Measurements from ENCODE around the gene TOR2A.
"Not testable (repeated sequence)": the region's sequence is repeated elsewhere in the genome, so short reads cannot be mapped to it uniquely, and the experiment has no call there.

The TOR2A gene

GRCh38 chr9:127734747-127735529 lies at the start of gene TOR2A:
Gene TOR2A (minus strand): TSS chr9:127735294. CDS start chr9:127735270, 24 bp downstream.
- DNase-seq = peak; percentile 99

- peak; percentile 64 for DNase-seq
Observed at GRCh38 chr9:127783111-127784008, 48.3 kb upstream of the TOR2A start.

GRCh38 chr9:127781806-127782205 lies 46.7 kb upstream of the TOR2A start:
- DNase-seq = no peak

GRCh38 chr9:127780909-127781308 lies 45.8 kb upstream of the TOR2A start:
- DNase-seq = not testable (repeated sequence)

- DNase-seq = no peak
Observed at GRCh38 chr9:127780126-127780885, 45.2 kb upstream of the TOR2A start.

- peak; percentile 75 for DNase-seq
Observed at GRCh38 chr9:127779136-127779981, 44.3 kb upstream of the TOR2A start.

- DNase-seq = peak; percentile 48
Observed at GRCh38 chr9:127778280-127779135, 43.4 kb upstream of the TOR2A start, which contains the start of gene SH2D3C. Gene SH2D3C (minus strand): TSS chr9:127778666. CDS start chr9:127778627, 39 bp downstream.

GRCh38 chr9:127777368-127777980 lies 42.4 kb upstream of the TOR2A start:
- DNase-seq = no peak

GRCh38 chr9:127776924-127777289 lies 41.8 kb upstream of the TOR2A start:
- DNase-seq = no peak

- peak; percentile 77 for DNase-seq
Observed at GRCh38 chr9:127776195-127776923, 41.3 kb upstream of the TOR2A start.

- no peak for DNase-seq
Observed at GRCh38 chr9:127773981-127774380, 38.9 kb upstream of the TOR2A start.

- no peak for DNase-seq
Observed at GRCh38 chr9:127773272-127773671, 38.2 kb upstream of the TOR2A start.

- no peak for DNase-seq
Observed at GRCh38 chr9:127772603-127773002, 37.5 kb upstream of the TOR2A start.

- DNase-seq = no peak
Observed at GRCh38 chr9:127771570-127772189, 36.6 kb upstream of the TOR2A start.

- DNase-seq = peak; percentile 96
Observed at GRCh38 chr9:127770905-127771569, 35.9 kb upstream of the TOR2A start.

GRCh38 chr9:127770583-127770904 lies 35.5 kb upstream of the TOR2A start:
- DNase-seq = no peak

- DNase-seq = no peak
Observed at GRCh38 chr9:127769929-127770582, 35.0 kb upstream of the TOR2A start.

GRCh38 chr9:127769101-127769500 lies 34.0 kb upstream of the TOR2A start:
- DNase-seq = no peak

Measured in stimulated activated CD4-positive, alpha-beta T cell treated with anti-CD3 and anti-CD28 coated beads, Interleukin-4, amount 100 ng/mL, for 24 hours (primary cell).